Activated naive CD8-positive, alpha-beta T cell treated with anti-CD3 and anti-CD28 coated beads for 36 hours (primary cell): ENCODE measurements around the gene ARHGEF25. TPM values are rescaled to one million over a fixed set of nuclear protein-coding genes. Genes with fewer than 3 reads are reported as not detected.
"Not testable (repeated sequence)": the region's sequence is repeated elsewhere in the genome, so short reads cannot be mapped to it uniquely, and the experiment has no call there.

ENCODE experiments used
- DNase-seq: peaks from one replicate; pipeline ENCODE4 v3.0.0; 2021
- H3K27ac Mint-ChIP-seq: one replicate; pipeline ENCODE4 v1.8.0; 2022; ENCODE audit warnings: mild to moderate bottlenecking, moderate library complexity, mixed read lengths
- H3K27me3 Mint-ChIP-seq: one replicate; pipeline ENCODE4 v1.8.0; 2022; ENCODE audit warnings: mild to moderate bottlenecking, mixed read lengths
- H3K36me3 Mint-ChIP-seq: one replicate; pipeline ENCODE4 v1.8.0; 2021; ENCODE audit warnings: mild to moderate bottlenecking, mixed read lengths
- H3K4me1 Mint-ChIP-seq: one replicate; pipeline ENCODE4 v1.8.0; 2021; ENCODE audit warnings: mixed read lengths
- H3K4me3 Mint-ChIP-seq: one replicate; pipeline ENCODE4 v1.8.0; 2022; ENCODE audit warnings: mild to moderate bottlenecking, moderate library complexity, mixed read lengths
- H3K9me3 Mint-ChIP-seq: one replicate; pipeline ENCODE4 v1.8.0; 2022; ENCODE audit warnings: mixed read lengths
- total RNA-seq, 2 experiments: library from RNA; stranded (reverse); gene quantifications; one replicate each; pipeline ENCODE4 v1.2.3, GENCODE V29; 2021

ARHGEF25 gene
- total RNA-seq, 2 experiments from 2014 or later: 1.9 to 2.2 TPM

DNA sequence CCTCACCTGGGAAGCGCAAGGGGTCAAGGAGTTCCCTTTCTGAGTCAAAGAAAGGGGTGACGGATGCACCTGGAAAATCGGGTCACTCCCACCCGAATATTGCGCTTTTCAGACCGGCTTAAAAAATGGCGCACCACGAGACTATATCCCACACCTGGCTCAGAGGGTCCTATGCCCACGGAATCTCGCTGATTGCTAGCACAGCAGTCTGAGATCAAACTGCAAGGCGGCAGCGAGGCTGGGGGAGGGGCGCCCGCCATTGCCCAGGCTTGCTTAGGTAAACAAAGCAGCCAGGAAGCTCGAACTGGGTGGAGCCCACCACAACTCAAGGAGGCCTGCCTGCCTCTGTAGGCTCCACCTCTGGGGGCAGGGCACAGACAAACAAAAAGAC, 35.4 kb downstream of the ARHGEF25 start:
- not testable (repeated sequence) for H3K27me3 Mint-ChIP-seq, H3K4me1 Mint-ChIP-seq, H3K4me3 Mint-ChIP-seq, H3K27ac Mint-ChIP-seq, H3K36me3 Mint-ChIP-seq, H3K9me3 Mint-ChIP-seq, DNase-seq

DNA sequence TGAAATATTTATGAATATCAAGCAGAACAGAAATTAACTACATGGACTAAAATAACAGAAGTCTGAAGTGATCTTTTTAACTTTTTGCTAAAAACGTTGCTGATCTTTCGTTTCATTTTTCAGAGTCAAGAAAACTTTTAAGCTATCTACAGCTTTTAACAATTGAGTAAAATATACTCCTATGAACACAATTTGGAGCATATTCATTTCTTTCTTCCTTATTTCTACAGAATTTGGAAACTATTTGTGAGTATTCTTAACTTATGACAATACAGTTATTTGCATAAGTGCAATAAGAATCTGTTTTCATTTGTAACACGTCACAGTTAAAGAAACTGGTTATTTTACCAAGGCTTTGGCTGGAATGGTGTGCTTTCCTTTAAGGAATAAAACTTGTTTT, 42.8 kb downstream of the ARHGEF25 start:
- Mint-ChIP-seq H3K9me3 (peaks cover 1% of the 10 kb centered on the region), H3K4me1 (no peaks in the 10 kb centered on the region), H3K27ac (no peak overlapping the region), H3K4me3 (no peak overlapping the region), H3K27me3 (peaks cover 8% of the 10 kb centered on the region), H3K36me3 (no peaks in the 10 kb centered on the region)
- DNase-seq: no peak

DNA sequence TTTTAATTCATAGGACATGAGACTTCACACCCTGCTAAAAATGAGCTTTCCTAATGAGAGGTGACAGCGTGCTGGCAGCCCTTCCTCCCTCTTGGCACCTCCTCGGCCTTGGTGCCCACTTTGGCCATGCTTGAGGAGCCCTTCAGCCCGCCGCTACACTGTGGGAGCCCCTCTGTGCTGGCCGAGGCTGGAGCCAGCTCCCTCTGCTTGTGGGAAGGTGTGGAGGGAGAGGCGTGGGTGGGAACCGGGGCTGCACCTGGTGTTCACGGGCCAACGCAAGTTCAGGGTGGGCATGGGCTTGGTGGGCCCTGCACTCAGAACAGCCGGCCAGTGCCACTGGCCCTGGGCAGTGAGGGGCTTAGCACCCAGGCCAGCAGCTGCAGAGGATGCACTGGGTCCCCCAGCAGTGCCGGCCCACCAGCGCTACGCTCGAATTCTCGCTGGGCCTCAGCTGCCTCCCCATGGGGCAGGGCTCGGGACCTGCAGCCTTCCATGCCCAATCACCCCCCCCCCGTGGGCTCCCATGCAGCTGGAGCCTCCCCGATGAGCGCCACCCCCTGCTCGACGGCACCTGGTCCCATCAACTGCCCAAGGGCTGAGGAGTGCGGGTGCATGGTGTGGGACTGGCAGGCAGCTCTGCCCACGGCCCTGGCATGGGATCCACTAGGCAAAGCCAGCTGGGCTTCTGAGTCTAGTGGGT, 44.5 kb downstream of the ARHGEF25 start:
- Mint-ChIP-seq H3K27me3 (peaks cover 9% of the 10 kb centered on the region), H3K4me1 (no peaks in the 10 kb centered on the region), H3K4me3 (no peak overlapping the region), H3K36me3 (no peaks in the 10 kb centered on the region), H3K27ac (no peak overlapping the region), H3K9me3 (peaks cover 1% of the 10 kb centered on the region)
- no peak for DNase-seq

DNA sequence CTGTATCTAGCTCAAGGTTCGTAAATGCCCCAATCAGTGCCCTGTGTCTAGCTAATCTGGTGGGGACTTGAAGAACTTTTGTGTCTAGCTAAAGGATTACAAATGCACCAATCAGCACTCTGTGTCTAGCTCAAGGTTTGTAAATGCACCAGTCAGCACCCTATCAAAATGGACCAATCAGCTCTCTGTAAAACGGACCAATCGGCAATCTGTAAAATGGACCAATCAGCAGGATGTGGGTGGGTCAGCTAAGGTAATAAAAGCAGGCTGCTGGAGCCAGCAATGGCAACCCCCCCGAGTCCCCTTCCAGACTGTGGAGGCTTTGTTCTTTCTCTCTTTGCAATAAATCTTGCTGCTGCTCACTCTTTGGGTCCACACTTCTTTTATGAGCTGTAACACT, 45.2 kb downstream of the ARHGEF25 start:
- not testable (repeated sequence) for H3K36me3 Mint-ChIP-seq, H3K27me3 Mint-ChIP-seq, H3K4me3 Mint-ChIP-seq, H3K4me1 Mint-ChIP-seq, H3K9me3 Mint-ChIP-seq, H3K27ac Mint-ChIP-seq, DNase-seq

DNA sequence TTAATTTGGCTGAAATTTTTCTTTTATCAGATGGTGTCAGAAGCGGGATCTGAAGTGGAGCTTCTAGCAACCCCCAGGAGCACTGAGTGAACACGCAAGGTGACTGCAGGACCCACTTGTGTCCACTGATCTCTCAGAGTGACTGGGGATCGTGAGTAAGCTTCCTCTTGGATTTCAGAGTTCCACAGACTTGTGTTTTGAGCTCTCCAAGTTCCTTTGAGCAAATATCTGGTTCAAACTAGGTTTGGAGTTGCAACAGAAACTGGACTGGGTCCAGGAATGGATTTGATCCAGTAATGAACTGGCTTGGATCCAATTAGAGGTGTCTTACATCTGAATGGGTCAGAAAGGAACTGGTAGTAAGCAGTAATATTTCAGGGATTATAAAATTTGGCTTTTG, 46.5 kb downstream of the ARHGEF25 start:
- Mint-ChIP-seq H3K27me3 (peaks cover 9% of the 10 kb centered on the region), H3K4me3 (no peak overlapping the region), H3K4me1 (no peaks in the 10 kb centered on the region), H3K27ac (no peak overlapping the region), H3K36me3 (no peaks in the 10 kb centered on the region), H3K9me3 (peaks cover 1% of the 10 kb centered on the region)
- no peak for DNase-seq

DNA sequence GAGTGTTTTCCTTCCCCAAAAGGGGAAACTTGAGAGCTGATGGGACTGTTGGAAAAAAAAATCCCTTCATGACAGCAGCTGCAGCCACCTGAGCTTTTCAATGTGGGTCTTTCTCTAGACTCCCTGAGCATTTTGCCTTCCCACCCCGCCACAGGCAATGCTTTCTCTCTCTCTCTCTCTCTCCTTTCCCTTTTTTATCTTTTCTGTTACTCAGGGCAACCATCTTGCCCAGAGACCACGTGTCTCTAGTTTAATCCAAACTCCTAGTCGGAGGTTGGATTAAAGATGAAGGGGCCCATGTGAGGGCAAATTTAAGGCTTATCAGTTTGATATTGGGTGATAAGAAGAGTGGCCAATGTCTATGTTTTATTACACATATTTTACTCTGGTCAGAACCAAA, 47.7 kb downstream of the ARHGEF25 start:
- Mint-ChIP-seq H3K4me3 (no peak overlapping the region), H3K27ac (no peak overlapping the region), H3K36me3 (no peaks in the 10 kb centered on the region), H3K9me3 (no peaks in the 10 kb centered on the region), H3K27me3 (peaks cover 9% of the 10 kb centered on the region), H3K4me1 (no peaks in the 10 kb centered on the region)
- DNase-seq: no peak

DNA sequence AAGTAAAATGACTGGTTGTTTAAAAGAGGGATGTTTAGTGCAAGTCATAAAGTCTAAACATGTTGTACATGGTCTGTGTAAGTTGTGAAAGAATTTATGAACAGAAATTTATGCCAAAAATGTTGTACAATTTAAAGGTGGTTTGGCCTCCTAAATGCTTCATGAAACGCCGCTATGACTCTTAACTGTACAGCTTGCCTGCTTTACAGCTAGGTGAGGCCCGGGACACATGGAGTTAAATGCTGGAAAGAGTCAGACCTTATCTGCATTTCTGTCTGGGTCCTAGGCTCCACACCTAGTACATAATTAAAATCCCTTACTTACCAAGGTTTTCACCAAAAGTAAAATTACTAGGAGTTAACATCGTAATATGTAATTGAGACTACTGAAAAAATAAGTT, 50.1 kb downstream of the ARHGEF25 start:
- Mint-ChIP-seq H3K9me3 (no peaks in the 10 kb centered on the region), H3K27me3 (peaks cover 9% of the 10 kb centered on the region), H3K4me1 (no peaks in the 10 kb centered on the region), H3K36me3 (no peaks in the 10 kb centered on the region), H3K4me3 (no peak overlapping the region), H3K27ac (no peak overlapping the region)
- no peak for DNase-seq

DNA sequence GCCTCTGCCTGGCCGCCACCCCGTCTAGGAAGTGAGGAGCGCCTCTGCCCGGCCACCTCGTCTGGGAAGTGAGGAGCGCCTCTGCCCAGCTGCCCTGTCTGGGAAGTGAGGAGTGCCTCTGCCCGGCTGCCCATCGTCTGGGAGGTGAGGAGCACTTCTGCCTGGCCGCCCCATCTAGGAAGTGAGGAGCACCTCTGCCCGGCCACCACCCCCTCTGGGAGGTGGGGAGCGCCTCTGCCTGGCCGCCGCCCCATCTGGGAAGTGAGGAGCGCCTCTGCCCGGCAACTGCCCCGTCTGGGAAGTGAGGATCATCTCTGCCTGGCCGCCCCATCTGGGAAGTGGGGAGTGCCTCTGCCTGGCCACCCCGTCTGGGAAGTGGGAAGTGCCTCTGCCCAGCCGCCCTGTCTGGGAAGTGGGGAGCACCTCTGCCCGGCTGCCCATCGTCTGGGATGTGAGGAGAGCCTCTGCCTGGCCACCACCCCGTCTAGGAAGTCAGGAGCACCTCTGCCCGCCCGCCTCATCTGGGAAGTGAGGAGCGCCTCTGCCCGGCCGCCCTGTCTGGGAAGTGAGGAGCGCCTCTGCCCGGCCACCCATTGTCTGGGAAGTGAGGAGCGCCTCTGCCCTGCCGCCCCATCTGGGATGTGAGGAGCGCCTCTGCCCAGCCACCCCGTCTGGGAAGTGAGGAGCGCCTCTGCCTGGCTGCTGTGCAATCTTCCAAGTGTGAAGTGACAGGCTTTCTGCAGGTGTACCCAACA, 54.0 kb downstream of the ARHGEF25 start:
- H3K27ac Mint-ChIP-seq, H3K4me3 Mint-ChIP-seq, H3K27me3 Mint-ChIP-seq, H3K4me1 Mint-ChIP-seq, H3K36me3 Mint-ChIP-seq, H3K9me3 Mint-ChIP-seq, DNase-seq: not testable (repeated sequence)

Other genes with a start within 250 kb of the ARHGEF25 start
- gene R3HDM2, start 180.4 kb upstream of the ARHGEF25 start, total RNA-seq: 10 to 100 TPM; 22.8 to 24.2 TPM
- not detected for gene INHBC, start 176.7 kb upstream of the ARHGEF25 start, total RNA-seq
- 1 to 10 TPM; 1.2 to 1.7 TPM for gene INHBE, start 156.1 kb upstream of the ARHGEF25 start, total RNA-seq
- under 1 TPM; 0.56 to 0.62 TPM for gene GLI1, start 151.7 kb upstream of the ARHGEF25 start, total RNA-seq
- gene ARHGAP9, start 131.6 kb upstream of the ARHGEF25 start, total RNA-seq: 100 to 1,000 TPM; 154 to 162 TPM
- gene MARS1, start 123.4 kb upstream of the ARHGEF25 start, total RNA-seq: 100 to 1,000 TPM; 423 to 460 TPM
- 10 to 100 TPM; 30.7 to 33.4 TPM for gene DDIT3, start 90.9 kb upstream of the ARHGEF25 start, total RNA-seq
- gene MBD6, start 88.6 kb upstream of the ARHGEF25 start, total RNA-seq: 10 to 100 TPM; 38.5 to 44.8 TPM
- 10 to 100 TPM; 73.6 to 81.3 TPM for gene DCTN2, start 64.2 kb upstream of the ARHGEF25 start, total RNA-seq
- gene KIF5A, start 61.4 kb upstream of the ARHGEF25 start, total RNA-seq: 1 to 10 TPM; 1.5 to 1.7 TPM
- 10 to 100 TPM; 17.1 to 18.5 TPM for gene PIP4K2C, start 20.2 kb upstream of the ARHGEF25 start, total RNA-seq
- 10 to 100 TPM; 18.9 to 20.2 TPM for gene DTX3, start 6.6 kb upstream of the ARHGEF25 start, total RNA-seq
- gene B4GALNT1, start 21.8 kb downstream of the ARHGEF25 start, total RNA-seq: 1 to 10 TPM; 1.5 TPM
- gene OS9, start 82.7 kb downstream of the ARHGEF25 start, total RNA-seq: 10 to 100 TPM; 53.7 to 59.8 TPM
- gene AGAP2, start 127.3 kb downstream of the ARHGEF25 start, total RNA-seq: 10 to 100 TPM; 22.6 to 23.8 TPM
- gene TSPAN31, start 133.6 kb downstream of the ARHGEF25 start, total RNA-seq: 1 to 10 TPM; 5.7 TPM
- gene CDK4, start 140.9 kb downstream of the ARHGEF25 start, total RNA-seq: 100 to 1,000 TPM; 275 to 304 TPM
- gene MARCHF9, start 143.7 kb downstream of the ARHGEF25 start, total RNA-seq: 10 to 100 TPM; 18.2 to 19.2 TPM
- 10 to 100 TPM in 1 of 2 experiments, 1 to 10 TPM in 1; 9.6 to 12.0 TPM for gene CYP27B1, start 155.6 kb downstream of the ARHGEF25 start, total RNA-seq
- gene METTL1, start 160.7 kb downstream of the ARHGEF25 start, total RNA-seq: 10 to 100 TPM; 59.6 to 60.1 TPM
- 1 to 10 TPM; 3.7 to 3.9 TPM for gene EEF1AKMT3, start 161.2 kb downstream of the ARHGEF25 start, total RNA-seq
- gene TSFM, start 171.4 kb downstream of the ARHGEF25 start, total RNA-seq: 10 to 100 TPM; 67.7 to 74.7 TPM
- gene AVIL, start 207.3 kb downstream of the ARHGEF25 start, total RNA-seq: 1 to 10 TPM; 1.2 to 1.8 TPM
- gene CTDSP2, start 235.3 kb downstream of the ARHGEF25 start, total RNA-seq: 10 to 100 TPM; 91.4 to 94.3 TPM